HG02852 (cell line): Measurements from ENCODE around the gene HDAC4.

Experiments
- ATAC-seq: cut with Tn5 transposase; IDR thresholded peaks from one replicate; pipeline ENCODE4 v1.9.1; 2021; ENCODE audit warnings: mild to moderate bottlenecking, moderate library complexity; ENCODE audit not compliant: unreplicated experiment

The HDAC4 gene

DNA sequence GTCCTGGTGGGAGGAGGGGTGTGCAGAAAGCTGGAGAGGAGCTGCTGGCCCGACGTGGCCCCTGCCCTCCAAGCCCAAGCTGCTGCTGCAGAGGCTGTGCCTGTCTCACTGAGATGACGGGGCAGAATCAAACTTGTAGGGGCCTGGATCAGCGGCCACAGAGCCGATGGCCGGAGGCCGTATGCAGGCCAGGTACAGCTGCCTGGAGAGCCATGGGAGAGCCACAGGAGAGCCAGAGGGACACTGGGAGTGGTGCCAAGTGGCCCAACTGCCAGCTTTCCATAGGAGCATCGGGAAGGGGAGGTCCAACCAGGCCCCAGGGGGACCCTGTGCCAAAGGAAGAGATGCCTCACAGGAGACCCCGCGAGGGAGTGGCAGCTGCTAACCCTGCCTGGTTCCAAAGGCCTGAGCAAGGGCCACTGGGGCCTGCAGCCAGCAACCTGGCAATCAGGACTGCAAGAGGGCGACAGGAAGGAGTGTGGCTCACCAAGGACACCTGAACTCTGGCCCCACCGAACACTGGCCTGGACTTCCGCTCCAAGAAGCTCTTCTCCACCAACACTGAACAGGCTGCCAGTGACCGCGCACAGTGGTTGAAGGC, 70.7 kb downstream of the HDAC4 start:
- ATAC-seq = no peak

- no peak for ATAC-seq
These were observed 71.4 kb downstream of the HDAC4 start for GRCh38 chr2:239329284-239329971.

DNA sequence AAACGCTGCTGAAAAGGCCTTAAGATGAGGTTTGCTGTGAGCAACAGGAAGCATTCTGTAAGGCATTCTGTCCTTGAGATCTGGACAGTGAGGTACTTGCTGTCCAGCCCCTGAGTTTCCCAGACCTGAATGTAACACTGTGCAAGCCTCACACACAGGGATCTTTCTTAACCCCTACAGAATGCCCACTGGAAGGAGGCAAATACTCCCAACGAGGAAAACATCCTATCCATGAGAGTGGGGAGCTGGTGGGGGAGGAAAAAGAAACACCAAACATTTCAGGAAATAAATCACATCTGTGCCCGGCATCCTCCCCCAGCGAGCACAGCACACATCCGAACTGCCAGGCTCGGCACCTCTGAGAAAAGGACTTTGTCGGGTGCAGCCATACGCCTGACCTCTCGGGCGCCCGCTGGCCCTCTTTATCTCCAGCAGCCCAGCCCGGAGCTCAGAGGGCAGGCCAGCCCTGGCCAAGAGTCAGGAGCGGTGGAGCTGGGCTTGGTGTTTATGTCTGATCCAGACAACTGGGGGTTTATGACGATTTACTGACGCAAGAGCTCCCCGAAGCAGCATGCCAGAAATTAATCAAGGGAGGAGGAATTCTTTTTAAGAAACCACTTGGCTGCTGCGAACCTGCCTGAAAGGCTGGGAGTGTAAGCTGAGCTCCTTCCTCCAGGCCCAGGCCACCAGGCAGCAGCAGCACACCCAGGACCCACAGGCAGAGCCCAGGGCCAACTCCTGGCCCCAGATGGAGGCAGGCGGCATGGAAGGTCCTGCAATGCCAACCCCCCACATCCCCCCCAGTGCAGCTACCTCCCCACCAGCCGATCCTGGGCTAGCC, 72.2 kb downstream of the HDAC4 start:
- ATAC-seq = no peak

- ATAC-seq = no peak
These were observed 73.1 kb downstream of the HDAC4 start for GRCh38 chr2:239327536-239328350.

DNA sequence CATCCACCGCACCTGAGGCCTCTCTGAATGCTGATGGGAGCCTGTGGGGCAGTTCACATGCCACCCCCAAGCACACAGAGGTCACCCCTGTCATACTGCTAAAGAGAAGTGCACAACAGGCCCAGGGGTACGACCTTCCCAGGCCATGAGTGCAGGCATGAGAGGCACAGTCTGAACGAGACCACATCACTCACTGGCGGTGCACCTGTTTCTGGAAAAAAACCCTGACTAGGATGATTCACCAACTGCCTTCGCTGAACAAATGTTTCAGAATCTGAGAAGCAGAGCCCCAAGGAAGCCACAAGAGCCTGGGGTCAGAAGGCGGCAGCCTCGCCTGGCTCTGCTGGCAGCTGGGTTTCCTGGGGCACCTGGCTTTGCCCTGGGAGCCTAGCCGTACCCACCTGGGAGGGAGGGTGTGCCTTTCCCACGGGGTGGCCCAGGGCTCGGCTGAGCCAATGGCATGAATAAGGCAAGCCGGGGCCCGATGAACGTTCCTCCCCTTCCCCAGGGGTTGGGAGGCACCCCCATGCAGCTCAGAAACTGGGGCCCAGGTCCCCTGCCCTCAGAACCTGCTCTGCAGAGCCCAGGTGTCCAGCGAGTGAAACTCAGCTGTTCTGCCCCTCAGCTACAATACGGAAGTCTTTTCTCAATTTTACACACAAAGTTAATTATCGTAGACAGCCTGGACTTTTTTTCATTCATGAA, 73.8 kb downstream of the HDAC4 start:
- ATAC-seq = no peak

DNA sequence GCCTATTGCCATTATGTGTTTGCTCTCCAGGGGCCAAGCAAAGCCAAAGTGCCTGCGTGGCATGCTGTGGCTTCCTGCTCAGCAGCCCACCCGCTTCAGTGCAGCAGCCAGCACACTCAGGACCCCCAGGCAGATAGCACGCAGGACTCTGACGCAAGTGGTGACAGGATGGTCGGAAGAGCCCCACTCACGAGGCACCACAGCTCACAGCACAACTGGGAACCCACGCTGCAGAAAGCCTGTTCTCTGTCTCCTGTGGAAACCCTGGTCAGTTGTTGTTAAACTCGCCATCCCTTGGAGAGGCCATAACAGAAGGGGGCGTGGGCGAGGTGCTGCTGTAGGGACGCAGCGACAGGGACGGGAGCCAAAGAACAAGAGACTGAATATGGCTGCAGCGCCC, 76.4 kb downstream of the HDAC4 start:
- ATAC-seq = no peak

DNA sequence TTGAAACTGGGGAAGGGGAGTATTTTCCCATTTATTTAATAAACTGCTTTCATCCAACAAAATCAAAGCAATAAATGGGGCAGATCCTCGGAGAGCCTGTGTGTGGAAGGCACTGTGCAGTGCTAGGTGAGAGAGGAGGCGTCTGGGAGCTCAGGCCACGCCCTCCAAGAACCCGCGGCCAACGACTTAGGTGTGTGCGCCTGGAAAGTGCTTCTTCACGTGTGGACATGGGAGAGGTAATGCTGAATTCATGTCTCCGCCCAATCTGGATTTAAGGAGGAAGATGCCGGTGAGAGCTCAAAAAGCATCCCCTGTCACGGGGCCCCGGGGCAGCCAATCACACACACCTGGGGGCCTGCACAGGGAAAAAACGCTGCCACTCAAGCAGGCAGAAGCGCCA, 77.4 kb downstream of the HDAC4 start:
- ATAC-seq = no peak

DNA sequence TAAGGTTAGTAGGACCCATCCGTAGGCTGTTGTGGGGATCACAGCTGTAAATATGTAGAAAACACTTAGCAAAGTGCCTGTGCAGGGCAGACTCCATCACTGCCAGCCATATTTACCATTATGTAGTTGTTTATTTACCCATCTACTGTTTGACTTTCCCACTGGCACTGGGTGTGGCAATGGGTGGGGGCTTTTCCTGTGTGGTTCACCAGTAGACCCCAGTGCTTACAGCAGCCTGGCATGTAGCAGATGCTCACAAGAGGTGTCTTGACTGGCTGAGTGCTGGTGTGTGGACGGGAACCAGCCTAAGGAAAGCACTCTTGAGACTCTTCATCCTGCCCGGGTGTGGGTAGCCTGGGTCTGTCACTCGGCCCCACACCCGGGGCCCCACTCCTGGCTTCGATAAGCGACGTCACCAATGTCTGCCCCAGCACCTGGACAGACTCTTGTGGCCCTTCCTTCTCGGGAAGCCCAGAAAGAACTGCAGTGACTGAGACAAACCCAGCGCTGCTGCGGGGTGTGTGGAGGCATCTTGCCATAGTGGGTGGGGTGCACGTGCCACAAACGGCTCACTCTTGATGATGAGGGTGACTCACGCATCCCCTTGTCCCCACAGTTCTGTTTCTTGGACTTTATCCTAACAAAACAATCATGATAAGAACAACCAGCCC, 78.3 kb downstream of the HDAC4 start:
- no peak for ATAC-seq

GRCh38 chr2:239321596-239322415, 79.0 kb downstream of the HDAC4 start:
- no peak for ATAC-seq

DNA sequence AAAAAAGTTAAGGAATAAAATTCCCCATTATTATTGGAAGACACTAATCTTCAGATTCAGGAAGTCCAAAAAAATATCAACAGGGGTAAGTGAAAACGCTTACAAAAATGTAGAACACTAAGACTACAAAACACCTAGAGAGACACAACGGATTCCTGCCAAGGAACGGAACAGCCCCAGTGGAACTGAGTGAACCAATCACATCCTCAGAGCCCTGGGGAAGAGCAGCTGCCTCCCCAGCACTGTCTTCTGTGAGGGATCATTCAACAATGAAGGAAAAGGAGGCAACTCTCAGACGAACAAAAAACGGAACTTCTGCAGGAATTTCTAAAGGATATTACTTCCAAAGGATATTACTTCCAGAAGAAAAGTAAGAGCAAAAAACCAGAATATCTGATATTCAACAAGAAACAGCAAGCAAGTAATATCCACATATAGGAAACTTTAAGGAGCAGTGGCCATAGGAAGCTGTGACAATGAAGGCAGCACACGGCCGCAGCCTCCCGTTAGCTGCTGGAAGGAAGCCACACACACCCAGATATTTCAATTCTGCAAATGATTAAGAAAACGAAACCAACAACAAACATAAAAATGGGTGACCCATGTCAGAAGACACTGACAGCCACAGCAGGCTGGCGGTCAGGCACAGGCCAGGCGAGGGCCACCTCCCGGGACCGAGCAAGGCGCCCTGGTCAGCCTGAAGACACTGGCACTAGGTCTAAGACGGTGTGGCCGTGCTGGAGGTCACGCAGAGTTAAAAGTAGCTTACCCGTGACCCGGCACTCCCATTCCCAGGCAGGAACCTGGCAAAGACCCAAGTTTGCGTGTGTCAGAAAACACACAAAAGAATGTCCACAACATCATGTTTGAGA, 81.8 kb downstream of the HDAC4 start:
- ATAC-seq = no peak

DNA sequence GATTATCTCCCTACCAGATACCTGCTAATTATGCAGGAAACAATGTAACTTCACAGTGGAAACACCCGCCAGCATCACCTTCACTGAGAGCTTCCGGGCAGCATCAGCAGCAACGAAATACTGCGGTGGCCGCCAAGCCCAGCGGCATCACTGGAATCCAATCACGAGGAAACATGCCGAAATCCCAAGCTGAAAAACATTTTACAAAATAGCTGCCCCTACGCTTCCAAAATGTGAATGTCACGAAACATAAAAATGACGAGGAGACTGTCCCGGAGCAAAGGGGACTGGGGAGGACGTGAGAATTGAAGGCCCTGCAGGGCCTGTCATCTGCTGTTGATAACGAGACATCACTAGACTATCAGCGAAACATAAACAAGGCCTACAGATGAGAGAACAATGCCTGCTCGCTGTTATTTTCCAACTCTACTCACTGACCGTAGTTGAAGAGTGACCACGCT, 82.6 kb downstream of the HDAC4 start:
- no peak for ATAC-seq

GRCh38 chr2:239316562-239317465, 84.0 kb downstream of the HDAC4 start:
- ATAC-seq = no peak

DNA sequence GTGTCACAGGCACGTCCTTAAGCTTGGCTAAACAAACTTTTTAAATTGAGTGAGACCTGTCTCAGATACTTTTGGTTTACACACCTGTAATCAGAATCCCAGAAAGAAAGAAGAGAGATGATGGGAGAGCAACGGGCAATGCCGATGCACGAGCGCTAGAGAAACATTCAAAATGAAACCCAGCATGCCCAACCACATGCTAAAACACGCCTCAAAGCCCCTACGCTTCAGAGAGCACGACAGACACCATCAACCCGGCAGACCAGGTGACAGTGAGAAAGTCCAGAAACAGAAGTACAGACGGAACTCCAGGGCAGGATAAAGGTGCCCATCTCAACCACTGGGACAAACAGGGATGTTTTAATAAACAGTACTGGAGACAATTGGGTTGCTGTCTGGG, 85.5 kb downstream of the HDAC4 start:
- ATAC-seq = no peak

- no peak for ATAC-seq
These were observed 87.0 kb downstream of the HDAC4 start for GRCh38 chr2:239313776-239314175.

- ATAC-seq = no peak
These were observed 87.8 kb downstream of the HDAC4 start for GRCh38 chr2:239312741-239313667.

GRCh38 chr2:239312081-239312511, 88.7 kb downstream of the HDAC4 start:
- no peak for ATAC-seq
